NCI-H2029 treated with DMSO at 0.1 percent for 48 hours (cell line): ENCODE data around the gene CDC14A.

Experiments
- DNase-seq: peaks from one replicate; lab custom pipeline; 2025; lab: John Stamatoyannopoulos, UW

CDC14A gene

DNA sequence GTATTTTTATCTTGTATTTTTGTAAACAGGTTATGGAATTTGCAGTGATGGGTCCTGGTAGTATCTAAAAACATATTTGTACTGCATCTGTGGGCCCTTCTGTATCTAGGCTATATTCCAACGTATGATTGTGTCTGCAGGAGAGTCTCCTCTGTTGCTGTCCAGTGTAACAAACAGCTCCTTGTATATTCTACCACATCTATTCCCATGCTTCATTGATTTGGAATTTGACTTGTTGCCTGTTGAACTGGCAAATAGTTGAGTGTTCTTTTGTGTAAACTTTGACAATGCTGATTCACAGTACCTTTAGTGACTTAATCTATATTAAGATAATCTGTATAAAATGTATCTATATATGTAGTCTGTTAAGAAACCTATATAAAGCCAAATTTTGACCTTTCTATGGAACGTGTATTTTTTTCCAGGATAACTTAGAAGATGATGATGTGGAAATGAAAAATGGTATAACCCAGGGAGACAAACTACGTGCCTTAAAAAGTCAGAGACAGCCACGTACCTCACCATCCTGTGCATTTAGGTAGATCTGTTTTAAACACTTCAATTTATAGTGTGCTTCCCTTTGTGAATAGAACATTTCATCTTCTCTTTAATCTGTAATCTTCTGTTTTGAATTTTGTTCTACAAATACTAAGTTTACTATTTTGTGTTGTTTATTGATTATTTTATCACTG lies 142.2 kb downstream of the CDC14A start:
- DNase-seq: no peak

DNA sequence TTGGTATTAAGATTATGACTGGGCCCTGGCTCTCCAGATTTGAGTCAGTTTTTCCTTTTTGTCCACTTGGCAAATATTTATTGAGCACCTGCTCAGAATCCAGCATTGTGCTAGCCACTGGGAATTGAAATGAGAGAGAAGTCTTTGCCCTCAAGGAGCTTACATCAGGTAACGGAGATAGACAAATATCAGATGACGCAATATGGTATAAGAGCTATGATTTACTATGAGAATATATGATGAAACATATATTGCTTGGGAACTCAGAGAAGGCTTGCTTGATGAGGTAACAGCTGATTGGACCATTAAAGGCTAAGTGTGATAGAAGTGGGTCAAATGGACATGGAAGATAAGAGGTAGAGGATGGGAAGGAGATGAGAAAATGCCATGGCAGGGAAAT lies 144.6 kb downstream of the CDC14A start:
- DNase-seq: no peak

DNA sequence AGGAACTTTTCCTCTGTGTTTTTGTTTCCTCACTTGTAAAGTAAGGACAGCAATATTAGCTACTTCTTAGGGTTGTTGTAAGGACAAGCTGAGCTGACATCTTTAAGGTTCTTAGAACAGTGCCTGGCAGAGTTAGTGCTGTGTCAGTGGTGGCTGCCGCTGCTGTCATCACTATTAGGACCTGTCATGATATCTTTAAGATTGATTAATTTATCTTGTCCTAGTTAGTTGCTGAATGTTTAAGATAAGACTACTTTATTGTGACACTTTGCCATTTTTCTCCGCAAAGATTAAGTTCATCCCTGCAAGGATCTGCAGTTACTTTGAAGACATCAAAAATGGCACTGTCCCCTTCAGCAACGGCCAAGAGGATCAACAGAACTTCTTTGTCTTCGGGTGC lies 145.5 kb downstream of the CDC14A start:
- no peak for DNase-seq

DNA sequence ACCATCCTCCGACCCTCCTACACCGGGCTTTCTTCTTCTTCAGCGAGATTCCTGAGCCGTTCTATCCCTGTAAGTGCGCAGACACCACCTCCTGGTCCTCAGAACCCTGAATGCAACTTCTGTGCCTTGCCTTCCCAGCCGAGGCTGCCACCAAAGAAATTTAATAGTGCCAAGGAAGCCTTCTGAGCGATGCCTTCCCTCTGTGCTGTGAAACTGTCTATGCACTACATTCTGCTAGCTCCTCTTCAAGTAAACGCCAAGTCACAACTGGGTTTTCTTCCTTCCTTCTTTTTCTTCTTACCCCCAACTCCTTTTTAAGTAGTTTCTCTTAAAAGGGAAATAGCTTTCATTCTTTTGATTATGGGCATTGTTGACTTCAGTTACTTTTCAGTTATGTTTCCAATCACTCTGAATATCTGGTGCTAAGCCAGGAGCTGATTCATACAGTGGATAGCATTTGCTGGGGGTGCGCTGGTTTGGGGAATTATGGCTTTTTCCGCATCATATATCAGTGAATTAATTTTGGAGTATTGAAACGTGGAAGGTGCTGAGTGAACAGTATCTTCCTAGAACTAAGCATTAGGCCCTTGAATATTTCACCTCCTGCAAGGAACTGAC lies 147.0 kb downstream of the CDC14A start:
- no peak for DNase-seq

DNA sequence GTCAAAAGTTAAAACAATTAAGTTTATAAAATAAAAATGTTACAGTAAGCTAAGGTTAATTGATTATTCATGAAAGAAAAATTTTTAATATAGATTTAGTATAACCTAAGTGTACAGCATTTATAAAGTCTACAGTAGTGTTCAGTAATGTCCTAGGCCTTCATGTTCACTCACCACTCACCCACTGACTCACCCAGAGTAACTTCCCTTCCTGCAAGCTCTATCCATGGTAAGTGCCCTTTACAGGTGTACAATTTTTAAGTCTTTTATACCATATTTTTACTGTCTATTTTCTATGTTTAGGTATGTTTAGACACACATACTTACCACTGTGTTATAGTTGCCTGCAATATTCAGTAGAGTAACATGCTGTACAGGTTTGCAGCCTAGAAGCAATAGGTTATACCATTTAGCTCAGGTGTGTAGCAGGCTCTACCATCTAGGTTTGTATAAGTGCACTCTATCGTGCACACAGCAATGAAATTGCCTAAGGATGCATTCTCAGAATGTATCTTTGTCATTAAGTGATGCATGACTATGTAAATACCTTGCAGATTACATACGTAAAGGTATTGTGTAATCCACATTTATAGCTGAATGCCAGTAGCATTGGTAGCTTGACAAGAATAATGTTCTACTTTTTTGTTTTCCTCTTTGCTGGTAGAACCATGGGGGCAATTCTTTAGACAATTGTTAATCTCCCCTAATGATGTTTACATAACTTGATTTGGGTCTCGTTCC lies 149.9 kb downstream of the CDC14A start:
- DNase-seq: no peak

DNA sequence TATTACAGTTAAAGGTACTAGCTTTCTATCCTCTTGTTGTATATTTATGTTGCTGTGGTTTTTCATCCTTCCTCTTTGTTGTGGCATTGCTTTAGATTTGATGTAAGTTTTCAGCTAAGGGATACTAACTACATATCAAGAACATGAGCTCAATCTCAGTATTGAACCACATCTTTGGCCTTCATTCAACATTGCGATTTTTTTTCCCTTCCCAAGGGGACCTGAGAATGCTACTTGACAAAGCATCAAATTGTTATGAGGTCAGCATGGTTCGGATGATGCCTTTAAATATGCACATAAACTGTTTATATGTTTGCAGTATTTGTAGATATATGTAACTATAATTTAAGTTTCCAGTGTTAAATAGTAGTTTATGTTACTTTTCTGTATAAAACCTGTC lies 153.9 kb downstream of the CDC14A start:
- no peak for DNase-seq

DNA sequence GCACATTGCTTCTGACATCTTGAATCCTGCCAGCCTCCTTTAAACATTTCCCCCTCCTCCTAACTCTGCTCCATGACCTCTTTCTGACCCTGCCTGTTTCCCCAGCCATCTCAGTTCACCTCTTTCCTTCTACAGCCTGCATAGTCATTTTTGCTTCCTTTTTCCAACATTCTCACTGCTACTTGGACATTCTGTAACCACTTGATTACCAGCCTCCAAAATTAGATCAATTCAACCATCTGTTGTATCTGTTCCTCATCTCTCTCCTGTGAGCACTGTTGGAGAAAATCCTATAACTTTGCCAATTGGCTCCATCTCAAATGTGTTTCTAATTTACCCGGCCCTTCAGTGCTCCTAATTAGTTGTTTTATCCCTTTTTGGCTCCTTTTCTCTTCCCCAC lies 158.1 kb downstream of the CDC14A start:
- no peak for DNase-seq

DNA sequence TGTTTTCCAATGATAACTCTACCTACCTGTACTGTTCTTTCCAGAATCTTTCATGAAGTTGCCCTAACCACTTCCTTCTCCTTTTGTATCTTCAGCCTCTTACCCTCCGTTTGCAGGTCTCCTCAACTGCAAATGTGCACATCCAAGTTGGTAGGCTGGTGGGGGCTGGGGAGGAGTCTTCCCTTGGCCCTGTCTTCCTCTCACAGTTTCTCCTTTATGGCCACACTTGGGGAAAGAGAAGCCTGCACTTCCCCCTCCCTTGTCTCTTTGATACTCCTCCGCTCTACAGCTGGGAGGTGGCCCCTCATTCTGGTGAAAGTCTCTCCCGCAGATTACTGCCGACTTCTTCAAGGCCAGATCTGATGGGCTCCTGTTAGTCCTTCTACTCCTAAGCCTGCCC lies 158.8 kb downstream of the CDC14A start:
- no peak for DNase-seq

DNA sequence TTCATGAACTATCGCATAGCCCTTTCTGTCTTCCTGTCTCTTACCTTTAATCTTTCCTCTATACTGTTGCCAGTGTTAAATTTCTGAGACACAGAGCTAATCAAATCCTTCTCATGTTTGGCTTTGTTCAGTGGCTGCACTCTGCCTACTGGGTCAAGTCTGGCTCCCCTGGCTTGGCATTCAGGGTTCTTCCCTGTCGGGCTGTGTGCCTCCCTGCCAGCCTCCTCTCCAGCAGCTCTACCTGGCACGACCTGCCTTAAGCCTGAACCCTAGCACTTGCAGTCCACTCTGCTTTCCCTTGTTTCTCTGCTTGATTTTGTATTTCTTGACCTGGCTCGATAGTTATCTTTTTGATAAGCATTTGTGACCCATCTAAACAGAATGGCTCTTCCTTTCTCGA lies 159.5 kb downstream of the CDC14A start:
- DNase-seq: no peak

DNA sequence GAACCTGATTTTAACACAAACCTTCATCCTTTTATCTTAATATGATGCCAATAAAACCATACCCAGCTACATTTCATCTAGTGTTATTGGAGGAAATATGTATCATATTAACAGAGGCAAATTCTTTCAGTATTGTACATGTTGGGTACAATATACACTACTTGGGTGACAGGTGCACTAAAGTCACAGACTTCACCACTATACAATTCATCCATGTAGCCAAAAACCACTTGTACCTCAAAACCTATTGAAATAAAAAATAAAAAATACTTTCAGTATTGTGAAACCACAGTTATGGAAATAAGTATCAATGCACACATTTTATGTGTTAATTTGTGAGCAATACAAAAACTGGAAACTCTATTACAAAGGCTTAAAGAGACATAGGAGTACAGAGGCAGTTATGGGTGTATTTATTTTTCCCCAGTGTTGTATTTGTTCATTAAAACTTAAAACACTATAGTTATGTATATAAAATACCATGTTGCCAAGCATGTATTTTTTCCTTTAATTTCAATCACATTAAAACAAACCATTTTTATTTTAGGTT lies 160.6 kb downstream of the CDC14A start:
- no peak for DNase-seq

DNA sequence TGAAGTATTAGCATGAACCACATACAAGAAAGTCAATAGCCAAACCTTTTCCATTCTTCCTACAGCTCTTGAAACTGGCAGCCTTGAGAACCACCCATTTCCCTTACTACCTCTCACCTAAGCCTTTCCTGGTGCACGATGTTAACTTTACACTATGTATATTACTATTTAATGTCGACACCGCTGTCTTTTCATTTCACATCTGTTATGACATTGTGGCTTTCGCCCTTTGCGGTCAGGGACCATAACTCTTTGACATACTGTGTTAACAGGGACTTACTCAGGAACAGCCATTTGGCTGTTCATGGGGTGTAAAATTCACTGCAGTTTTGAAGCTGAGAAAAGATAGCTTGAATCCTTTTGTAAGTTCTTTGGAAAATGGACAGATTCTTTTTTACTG lies 164.6 kb downstream of the CDC14A start:
- no peak for DNase-seq

DNA sequence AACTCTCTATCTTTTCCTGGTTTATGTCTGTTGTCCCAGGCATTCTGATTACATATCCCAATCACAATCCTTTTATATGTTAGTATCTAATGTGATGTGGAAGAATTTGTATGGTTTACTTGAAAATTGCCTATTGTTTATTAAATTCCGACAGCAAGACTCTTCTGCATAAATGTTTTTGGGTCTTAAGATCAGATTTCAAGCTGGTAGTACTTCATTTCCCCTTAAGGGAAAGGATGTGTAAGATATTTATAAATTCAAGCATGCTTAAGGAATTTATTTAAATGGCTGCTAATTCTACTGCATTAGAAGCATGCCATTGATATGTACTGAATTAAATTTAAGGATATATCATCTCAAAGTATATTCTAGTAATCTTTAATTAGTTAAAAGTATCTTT lies 165.2 kb downstream of the CDC14A start:
- no peak for DNase-seq

DNA sequence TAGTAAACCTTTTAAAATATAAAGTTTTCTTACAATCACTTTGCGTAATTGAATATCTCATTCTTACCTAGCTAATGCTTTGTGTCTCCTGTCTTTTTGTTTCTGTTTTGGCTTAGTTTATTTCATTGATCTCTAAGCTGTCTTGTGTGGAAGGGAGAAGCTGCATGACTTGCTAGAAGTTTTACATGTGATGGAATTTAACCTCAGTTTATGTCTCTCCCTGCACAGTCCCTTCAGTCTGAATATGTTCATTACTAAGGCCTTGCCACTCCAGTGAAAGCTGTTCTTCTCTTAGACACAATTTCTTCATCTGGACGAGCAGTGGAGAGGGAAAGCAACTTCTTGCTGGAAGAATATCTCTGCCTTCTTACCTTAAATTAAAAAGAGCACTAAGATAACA lies 165.7 kb downstream of the CDC14A start:
- DNase-seq: no peak

DNA sequence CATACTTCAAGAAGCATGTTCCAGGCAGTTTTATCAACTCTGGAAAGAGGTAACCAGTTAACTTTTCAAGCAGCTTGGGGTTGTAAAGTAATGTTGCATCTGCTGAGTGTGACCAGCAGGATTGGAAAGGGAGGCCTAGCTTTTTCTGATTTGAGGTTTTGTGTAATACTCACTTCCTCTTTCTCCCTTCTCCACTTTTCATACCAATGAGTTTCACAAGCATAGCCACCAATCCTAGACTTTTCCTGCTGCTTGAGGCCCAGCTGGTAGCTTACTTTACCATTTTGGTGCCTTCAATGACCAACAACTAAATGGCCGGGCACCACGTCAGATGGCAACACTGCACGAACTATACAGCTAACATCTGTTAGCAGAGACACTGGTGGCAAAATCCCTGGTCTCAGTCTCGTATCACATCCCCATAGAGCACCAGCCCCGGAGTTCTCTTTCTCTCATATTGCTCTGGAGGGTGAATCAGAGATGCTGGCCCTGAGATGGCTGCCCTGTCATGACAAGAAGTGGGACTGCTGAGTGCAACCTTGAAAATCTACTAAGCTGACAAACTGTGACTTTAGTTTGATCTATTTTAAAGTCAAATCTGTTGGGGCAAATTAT lies 170.8 kb downstream of the CDC14A start:
- no peak for DNase-seq

DNA sequence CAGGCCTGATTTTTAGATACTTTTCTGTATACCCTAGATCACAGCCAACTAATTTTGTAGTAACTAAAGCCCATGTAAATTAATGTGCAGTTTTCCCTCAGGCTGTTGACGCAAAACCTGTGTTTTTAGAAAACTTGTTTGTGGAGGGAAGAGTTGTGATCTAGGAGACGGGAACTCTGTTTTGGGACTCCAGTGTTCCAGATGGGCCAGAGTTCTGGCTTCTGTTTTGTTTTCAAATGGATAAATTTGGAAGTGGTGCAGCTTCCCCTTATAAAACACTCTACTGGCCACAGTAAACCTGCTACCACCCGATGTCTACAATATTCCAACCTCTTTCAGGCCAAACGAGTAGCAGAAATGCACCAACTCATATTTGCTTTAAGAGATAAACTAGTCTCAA lies 172.0 kb downstream of the CDC14A start:
- no peak for DNase-seq

DNA sequence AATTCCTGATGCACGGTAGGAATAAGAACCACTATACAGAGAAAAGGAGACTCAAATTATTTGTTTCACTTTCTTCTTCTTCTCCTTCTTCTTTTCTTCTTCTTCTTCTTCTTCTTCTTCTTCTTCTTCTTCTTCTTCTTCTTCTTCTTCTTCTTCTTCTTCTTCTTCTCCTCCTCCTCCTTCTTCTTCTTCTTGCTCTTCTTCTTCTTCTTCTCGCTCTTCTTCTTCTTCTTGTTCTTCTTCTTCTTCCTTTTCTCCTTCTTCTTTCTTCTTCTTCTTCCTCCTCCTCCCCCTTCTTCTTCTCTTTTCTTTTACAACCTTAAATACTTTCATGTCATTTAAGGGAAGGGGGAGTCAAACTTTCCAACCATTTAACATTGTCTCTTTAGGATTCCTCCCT lies 174.6 kb downstream of the CDC14A start:
- no peak for DNase-seq

DNA sequence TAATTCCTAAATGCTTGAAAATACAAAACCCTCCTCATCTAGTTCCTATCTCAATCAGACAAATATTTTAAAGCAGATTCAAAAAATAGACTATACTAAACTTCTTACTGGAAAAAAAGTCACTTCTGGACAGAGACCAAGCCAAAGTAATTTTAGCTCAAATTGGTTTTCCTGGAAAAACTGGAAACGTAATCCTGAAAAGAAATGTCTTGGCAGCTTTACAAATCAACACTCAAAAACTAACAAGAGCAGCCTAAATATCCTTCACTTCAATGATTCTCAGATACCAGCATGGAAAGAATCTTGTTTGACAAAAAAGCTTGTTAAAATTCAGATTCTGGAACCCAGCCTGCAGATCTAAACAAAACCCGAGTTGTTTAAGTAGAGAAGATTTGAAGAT lies 176.6 kb downstream of the CDC14A start:
- no peak for DNase-seq

DNA sequence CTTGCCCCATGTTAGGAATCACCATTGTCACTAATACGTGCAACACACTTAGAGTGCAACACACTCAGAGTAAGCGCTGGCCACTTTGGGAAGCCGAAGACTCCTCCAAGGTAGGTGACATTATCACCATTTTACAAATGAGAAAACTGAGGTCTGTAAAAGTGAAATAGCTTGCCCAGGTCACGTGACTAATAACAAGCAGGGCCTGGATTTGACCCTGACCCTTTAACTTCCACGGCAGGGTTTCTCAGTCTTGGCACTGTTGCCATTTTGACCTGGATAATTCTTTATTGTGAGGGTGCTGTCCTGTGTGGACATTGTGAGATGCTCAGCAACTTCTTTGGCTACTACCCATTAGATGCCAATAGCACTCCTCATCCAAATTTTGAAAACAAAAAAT lies 177.8 kb downstream of the CDC14A start:
- no peak for DNase-seq

DNA sequence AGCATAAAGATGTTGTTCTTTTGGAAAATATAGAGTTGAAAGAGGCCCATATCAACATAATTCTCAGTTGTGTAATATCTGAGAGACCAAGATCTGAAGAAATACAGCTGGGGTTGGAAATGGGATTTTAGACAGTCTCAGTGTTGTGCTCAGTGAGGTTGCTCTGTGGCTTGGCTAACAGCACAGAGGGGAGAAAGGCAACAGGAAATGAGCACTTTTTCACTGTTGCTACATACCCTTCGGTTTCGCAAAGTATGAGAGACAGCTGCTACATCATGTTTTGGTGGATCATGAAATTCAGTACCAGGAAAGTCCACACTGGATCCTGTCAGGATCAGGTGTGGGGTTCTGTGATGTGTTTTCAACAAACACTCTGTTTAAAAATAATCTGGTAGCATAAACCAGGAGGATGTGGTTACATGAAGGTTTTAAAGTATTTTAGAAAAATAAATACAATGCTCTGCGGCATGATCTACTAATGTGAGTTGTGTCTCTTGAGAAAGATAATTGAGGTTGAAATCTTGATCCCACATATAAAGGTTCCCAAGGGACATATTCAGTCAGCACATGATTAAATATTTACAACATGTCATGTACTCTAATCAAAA lies 178.7 kb downstream of the CDC14A start:
- no peak for DNase-seq

DNA sequence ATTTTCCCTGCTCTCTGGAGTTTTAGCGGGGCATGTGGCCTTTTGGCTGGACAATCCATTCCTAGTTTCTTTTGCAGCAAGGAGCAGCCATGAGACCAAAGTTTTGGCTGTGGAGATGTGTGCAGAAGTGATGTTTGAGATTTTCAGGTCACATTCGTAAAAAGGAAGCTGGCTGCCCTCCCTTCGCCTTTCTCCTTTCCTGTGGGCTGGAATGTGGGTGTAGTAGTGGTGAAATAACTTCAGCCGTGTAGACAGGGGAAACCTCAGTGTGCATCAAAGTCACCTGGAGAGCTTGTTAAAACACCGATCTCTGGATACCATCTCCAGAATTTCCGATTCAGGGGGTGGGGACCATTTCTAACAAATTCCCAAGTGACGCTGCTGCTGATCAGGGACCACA lies 180.3 kb downstream of the CDC14A start:
- DNase-seq: no peak

DNA sequence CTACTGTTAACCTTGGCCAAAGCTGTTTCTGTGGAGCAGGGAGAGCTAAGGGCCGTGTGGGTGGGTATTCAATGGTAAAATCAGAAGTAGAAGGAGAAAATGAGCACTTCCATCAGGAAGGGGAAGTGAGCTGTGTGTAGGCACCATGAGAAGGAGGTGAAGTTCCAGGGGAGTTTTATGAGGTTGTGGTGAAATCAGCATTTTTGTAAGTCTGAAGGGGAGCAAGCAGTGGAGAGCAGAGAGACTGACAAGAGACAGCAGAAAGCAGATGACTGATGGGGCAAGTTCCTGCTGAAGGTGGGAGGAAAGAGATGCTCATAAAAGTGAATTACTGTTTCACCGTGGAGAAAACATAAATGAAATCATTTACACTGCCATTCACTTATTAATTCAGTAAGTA lies 183.0 kb downstream of the CDC14A start:
- DNase-seq: no peak

DNA sequence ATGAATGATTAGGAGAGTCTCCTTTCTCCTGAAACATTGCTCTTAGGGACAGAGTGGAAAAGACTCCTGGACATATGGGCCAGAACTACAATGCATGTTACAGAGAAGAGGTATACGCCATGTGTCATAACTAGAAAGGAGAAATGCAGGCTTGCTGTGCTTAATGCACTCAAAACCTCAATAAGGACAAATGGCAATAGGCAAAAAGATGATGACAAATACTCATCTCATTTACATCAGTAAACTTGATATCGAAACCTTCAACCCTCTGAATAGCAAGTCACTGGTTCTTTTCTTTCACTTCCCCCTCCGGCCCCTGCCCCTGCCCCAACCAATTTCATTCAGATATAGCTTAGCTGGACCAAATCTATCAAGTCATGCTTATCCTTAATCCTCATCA lies 183.7 kb downstream of the CDC14A start:
- no peak for DNase-seq
